HFFc6 (cell line): ENCODE measurements around the gene RMI2. TPM values are rescaled to one million over a fixed set of nuclear protein-coding genes. Genes with fewer than 3 reads are reported as not detected.

Source experiments
- DNase-seq: peaks from one replicate; pipeline ENCODE4 v3.0.0-alpha.2; 2018
- H3K27ac Mint-ChIP-seq: 2 replicates; pipeline ENCODE4 v1.8.0; 2020; ENCODE audit warnings: mild to moderate bottlenecking, mixed read lengths
- H3K27me3 Mint-ChIP-seq: 2 replicates; pipeline ENCODE4 v1.8.0; 2021; ENCODE audit warnings: mild to moderate bottlenecking, moderate library complexity, mixed read lengths; ENCODE audit not compliant: insufficient read depth
- H3K36me3 Mint-ChIP-seq: 2 replicates; pipeline ENCODE4 v1.8.0; 2021; ENCODE audit warnings: low read depth, mixed read lengths
- H3K4me1 Mint-ChIP-seq: 2 replicates; pipeline ENCODE4 v1.8.0; 2020; ENCODE audit warnings: low read depth, mixed read lengths
- H3K4me3 Mint-ChIP-seq: 2 replicates; pipeline ENCODE4 v1.8.0; 2020; ENCODE audit warnings: mild to moderate bottlenecking, moderate library complexity, mixed read lengths
- H3K9me3 Mint-ChIP-seq: 2 replicates; pipeline ENCODE4 v1.8.0; 2020; ENCODE audit warnings: mild to moderate bottlenecking, mixed read lengths
- total RNA-seq, 6 experiments: library from RNA; stranded (reverse); fragmentation: NEBNext Ultra II Directional; extraction: Animal tissue kit (Norgen Biotek cat#: 25700); gene quantifications; 2 replicates in 1 of 6; 3 replicates in 5 of 6; pipeline ENCODE4 v1.2.3, GENCODE V29; 2021
- TF ChIP-seq, protein P1 (sequence below): fragments of 200-600 bp; sonication (generic); IDR thresholded peaks from 2 replicates; pipeline ENCODE4 v1.5.0; 2021; ENCODE audit warnings: antibody characterized with exemption, mild to moderate bottlenecking

Gene RMI2
- total RNA-seq, 6 experiments from 2014 or later = 7.3 to 16.2 (median 14.2) TPM

DNA sequence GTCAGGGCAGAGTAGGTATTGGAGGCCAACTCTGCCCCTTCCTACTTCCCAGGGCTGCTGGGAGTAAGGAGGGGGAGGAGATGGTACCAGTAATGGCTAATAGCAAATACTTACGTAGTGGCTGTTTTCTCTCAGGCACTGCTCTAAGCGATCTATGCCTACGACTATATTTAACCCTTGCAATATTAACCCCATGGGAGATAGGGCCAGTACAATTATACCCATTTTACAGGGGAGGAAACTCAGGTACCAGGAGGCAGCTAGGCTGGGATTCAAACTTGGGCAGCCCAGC lies 50.6 kb downstream of the RMI2 start:
- Mint-ChIP-seq H3K27me3 (peaks cover 5% of the 10 kb centered on the region), H3K4me1 (peaks cover 4% of the 10 kb centered on the region; the same call in 1 of the 2 replicates), H3K27ac (no peak overlapping the region), H3K36me3 (no peaks in the 10 kb centered on the region), H3K9me3 (no peaks in the 10 kb centered on the region), H3K4me3 (no peak overlapping the region)
- TF ChIP-seq, protein P1, sequence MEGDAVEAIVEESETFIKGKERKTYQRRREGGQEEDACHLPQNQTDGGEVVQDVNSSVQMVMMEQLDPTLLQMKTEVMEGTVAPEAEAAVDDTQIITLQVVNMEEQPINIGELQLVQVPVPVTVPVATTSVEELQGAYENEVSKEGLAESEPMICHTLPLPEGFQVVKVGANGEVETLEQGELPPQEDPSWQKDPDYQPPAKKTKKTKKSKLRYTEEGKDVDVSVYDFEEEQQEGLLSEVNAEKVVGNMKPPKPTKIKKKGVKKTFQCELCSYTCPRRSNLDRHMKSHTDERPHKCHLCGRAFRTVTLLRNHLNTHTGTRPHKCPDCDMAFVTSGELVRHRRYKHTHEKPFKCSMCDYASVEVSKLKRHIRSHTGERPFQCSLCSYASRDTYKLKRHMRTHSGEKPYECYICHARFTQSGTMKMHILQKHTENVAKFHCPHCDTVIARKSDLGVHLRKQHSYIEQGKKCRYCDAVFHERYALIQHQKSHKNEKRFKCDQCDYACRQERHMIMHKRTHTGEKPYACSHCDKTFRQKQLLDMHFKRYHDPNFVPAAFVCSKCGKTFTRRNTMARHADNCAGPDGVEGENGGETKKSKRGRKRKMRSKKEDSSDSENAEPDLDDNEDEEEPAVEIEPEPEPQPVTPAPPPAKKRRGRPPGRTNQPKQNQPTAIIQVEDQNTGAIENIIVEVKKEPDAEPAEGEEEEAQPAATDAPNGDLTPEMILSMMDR = no peak
- no peak for DNase-seq

DNA sequence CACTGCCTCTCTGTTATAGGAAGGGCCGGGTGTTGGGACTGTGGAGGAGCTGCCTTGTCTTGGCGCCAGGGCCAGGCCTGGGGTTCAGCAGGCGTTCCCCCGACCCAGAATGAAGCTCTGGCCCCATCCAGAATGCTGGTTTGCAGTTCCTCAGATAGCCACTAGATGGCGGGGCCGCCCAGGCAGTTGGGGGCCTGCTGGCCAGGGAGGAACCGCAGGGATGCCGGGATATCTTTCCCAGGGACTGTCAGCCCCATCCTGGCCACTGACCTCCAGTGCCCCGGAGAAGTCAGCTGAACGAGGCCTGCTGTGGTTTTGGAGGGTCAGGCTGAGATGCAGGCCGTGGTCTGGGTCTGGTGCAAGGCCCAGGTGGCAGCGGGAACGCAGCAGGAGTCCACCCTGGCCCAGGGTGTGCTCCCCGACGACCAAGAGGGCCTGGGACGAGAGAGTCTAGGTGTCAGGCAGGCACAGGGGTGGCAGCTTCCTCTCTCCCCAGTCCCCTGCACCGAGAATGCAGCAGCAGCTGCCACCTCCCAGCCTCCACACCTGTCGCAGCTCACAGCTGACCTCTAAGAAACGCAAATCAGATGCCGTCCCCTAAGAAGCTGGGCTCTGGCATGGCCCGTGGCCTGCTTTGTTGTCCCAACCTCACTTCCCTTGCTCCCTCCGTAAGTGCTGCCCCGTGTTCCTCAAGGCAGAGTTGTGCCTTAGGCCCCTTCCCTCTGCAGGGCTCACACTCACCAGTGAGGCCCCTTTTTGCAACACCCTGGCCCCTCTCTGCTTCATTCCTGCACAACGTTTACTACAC lies 51.2 kb downstream of the RMI2 start:
- no peaks in the 10 kb centered on the region for H3K36me3 Mint-ChIP-seq
- no peaks in the 10 kb centered on the region for H3K9me3 Mint-ChIP-seq
- no peak overlapping the region for H3K27ac Mint-ChIP-seq
- H3K27me3 Mint-ChIP-seq = peaks cover 5% of the 10 kb centered on the region
- DNase-seq = peak; percentile 59
- no peaks in the 10 kb centered on the region for H3K4me1 Mint-ChIP-seq
- TF ChIP-seq, protein P1 = peak; percentile 100
- H3K4me3 Mint-ChIP-seq = no peak overlapping the region

DNA sequence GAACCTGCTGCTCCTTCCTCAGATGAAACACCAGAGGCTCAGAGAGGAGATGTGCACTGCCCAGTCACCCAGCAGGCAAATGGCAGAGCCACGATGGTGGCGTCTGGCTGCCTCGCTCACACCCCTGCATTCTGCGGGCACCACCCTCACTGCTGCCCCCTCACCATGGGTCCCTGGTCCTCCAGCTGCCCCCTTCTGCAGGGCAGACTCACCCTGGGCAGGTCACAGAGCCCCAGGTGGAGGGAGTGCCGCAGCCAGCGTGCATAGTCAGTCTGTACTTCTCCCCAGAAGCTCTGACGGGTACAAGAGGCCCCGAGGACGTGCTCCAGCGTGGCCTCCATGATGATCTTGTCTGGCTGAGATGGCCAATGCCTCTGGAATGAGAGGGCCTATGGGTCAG lies 52.9 kb downstream of the RMI2 start:
- no peak for DNase-seq
- Mint-ChIP-seq H3K27ac (no peak overlapping the region), H3K36me3 (no peaks in the 10 kb centered on the region), H3K27me3 (peaks cover 5% of the 10 kb centered on the region), H3K4me3 (no peak overlapping the region), H3K9me3 (no peaks in the 10 kb centered on the region), H3K4me1 (no peaks in the 10 kb centered on the region)
- TF ChIP-seq, protein P1 = no peak

DNA sequence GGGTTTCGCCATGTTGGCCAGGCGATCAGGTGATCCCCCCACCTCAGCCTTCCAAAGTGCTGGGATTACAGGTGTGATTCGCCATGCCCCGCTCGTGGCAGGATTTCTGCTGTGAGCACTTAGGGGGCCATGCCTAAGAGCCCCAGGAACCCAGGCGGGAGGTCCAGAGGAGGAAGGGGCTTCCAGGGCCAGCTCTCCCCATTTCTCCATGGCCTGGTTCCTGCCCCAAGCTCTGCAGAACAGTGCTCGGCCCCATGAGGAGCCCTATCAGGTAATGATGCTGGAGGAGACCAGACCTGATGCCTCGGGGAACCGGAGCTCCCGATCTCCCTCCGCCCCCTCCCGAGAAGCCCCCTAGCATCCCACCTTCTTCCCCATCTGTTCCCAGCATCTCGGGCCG lies 53.6 kb downstream of the RMI2 start:
- DNase-seq = no peak
- H3K27me3 Mint-ChIP-seq = peaks cover 5% of the 10 kb centered on the region
- TF ChIP-seq, protein P1 = no peak
- no peaks in the 10 kb centered on the region for H3K4me1 Mint-ChIP-seq
- no peaks in the 10 kb centered on the region for H3K36me3 Mint-ChIP-seq
- no peak overlapping the region for H3K27ac Mint-ChIP-seq
- no peak overlapping the region for H3K4me3 Mint-ChIP-seq
- H3K9me3 Mint-ChIP-seq = no peaks in the 10 kb centered on the region

DNA sequence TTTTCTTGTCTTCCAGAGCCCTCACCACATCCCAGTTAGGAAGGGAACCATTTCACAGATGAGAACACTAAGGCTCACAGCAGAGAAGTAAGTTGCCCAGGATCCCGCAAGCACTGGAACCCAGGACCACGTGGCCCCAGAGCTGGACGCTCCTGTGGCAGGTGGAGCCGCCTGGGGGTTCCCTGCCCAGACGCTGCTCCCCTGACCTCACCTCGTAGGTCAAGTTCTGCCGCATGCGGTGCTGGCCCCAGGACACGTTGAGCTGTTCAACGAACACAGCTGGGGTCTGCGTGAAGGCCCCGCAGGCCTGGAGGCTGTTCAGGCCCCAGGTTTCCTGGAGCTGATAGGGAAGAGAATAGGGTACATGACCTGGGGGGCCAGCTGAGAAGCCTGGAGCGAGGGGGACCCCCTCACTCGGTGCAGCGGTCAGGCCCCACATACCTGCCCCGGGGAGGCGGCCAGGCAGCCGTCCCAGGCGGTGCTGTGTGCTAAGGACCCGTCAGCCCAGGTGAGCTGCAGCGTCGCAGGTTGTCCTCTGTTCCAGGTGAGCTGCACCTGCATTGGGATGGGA lies 54.1 kb downstream of the RMI2 start:
- TF ChIP-seq, protein P1 = no peak
- Mint-ChIP-seq H3K4me1 (no peaks in the 10 kb centered on the region), H3K4me3 (no peak overlapping the region)

More for the DNA sequence above, 54.1 kb downstream of the RMI2 start:
- no peak overlapping the region for H3K27ac Mint-ChIP-seq
- no peaks in the 10 kb centered on the region for H3K9me3 Mint-ChIP-seq
- no peak for DNase-seq
- peaks cover 5% of the 10 kb centered on the region for H3K27me3 Mint-ChIP-seq
- H3K36me3 Mint-ChIP-seq = no peaks in the 10 kb centered on the region
